ENCODE data around the gene SMYD3.

DNA sequence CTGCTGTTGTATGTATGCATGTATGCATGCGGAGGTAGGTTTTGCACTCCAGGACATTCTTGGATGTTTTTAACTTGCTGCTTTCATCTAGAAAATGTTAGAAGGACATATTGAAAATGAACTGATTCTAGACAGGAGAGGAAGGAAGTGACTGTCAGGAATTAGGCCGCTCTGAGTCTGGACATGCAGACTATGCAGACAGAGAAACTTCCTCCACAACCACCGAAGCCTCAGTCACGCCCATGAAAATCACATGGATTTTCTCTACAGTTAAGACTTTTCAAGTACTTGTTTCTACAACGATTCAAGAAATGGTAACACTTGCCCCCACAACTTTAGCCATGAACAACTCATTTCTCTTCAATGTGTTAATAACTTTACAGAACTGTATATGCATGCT lies 211.1 kb downstream of the SMYD3 start:
- TF ChIP-seq POLR2AphosphoS5 (IDR thresholded peaks at IDR 0.05) (no peak), POLR2A (IDR thresholded peaks at IDR 0.05) (no peak)
- TF ChIP-seq, protein P1, sequence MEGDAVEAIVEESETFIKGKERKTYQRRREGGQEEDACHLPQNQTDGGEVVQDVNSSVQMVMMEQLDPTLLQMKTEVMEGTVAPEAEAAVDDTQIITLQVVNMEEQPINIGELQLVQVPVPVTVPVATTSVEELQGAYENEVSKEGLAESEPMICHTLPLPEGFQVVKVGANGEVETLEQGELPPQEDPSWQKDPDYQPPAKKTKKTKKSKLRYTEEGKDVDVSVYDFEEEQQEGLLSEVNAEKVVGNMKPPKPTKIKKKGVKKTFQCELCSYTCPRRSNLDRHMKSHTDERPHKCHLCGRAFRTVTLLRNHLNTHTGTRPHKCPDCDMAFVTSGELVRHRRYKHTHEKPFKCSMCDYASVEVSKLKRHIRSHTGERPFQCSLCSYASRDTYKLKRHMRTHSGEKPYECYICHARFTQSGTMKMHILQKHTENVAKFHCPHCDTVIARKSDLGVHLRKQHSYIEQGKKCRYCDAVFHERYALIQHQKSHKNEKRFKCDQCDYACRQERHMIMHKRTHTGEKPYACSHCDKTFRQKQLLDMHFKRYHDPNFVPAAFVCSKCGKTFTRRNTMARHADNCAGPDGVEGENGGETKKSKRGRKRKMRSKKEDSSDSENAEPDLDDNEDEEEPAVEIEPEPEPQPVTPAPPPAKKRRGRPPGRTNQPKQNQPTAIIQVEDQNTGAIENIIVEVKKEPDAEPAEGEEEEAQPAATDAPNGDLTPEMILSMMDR (IDR thresholded peaks at IDR 0.05 in 8 of 11, conservative IDR thresholded peaks at IDR 0.05 in 3 of 11): no peak

Measured in spleen (tissue), 7 donors.